CD1c-positive myeloid dendritic cell (primary cell): Measurements from ENCODE around the gene SPTAN1.
"Not testable (repeated sequence)": the region's sequence is repeated elsewhere in the genome, so short reads cannot be mapped to it uniquely, and the experiment has no call there.

Experiments used
- DNase-seq: peaks from one replicate; pipeline ENCODE4 v3.0.0-alpha.2; 2016; ENCODE audit errors: extremely low spot score

Gene SPTAN1

GRCh38 chr9:128552744-128553440, 505 bp downstream of the SPTAN1 start:
- DNase-seq, result peak; percentile 73

- no peak for DNase-seq
These were observed 1.3 kb downstream of the SPTAN1 start for GRCh38 chr9:128553728-128554127.

- DNase-seq, result peak; percentile 16
These were observed 1.9 kb downstream of the SPTAN1 start for GRCh38 chr9:128554155-128554862.

GRCh38 chr9:128555180-128555721, 2.9 kb downstream of the SPTAN1 start:
- DNase-seq, result no peak

GRCh38 chr9:128556276-128556675, 3.9 kb downstream of the SPTAN1 start:
- DNase-seq, result peak; percentile 18

- no peak for DNase-seq
These were observed 4.7 kb downstream of the SPTAN1 start for GRCh38 chr9:128556926-128557634.

GRCh38 chr9:128558431-128559310, 6.3 kb downstream of the SPTAN1 start:
- peak; percentile 52 for DNase-seq

- DNase-seq, result no peak
These were observed 13.2 kb downstream of the SPTAN1 start for GRCh38 chr9:128565578-128565977.

GRCh38 chr9:128568470-128569078, 16.2 kb downstream of the SPTAN1 start:
- no peak for DNase-seq

- DNase-seq, result no peak
These were observed 23.1 kb downstream of the SPTAN1 start for GRCh38 chr9:128575469-128575868.

- DNase-seq, result no peak
These were observed 23.5 kb downstream of the SPTAN1 start for GRCh38 chr9:128575916-128576315.

- DNase-seq, result no peak
These were observed 24.8 kb downstream of the SPTAN1 start for GRCh38 chr9:128577206-128577605.

- DNase-seq, result no peak
These were observed 26.8 kb downstream of the SPTAN1 start for GRCh38 chr9:128579194-128579593.

GRCh38 chr9:128580731-128581130, 28.3 kb downstream of the SPTAN1 start:
- DNase-seq, result no peak

- not testable (repeated sequence) for DNase-seq
These were observed 32.8 kb downstream of the SPTAN1 start for GRCh38 chr9:128585155-128585554.

- not testable (repeated sequence) for DNase-seq
These were observed 34.5 kb downstream of the SPTAN1 start for GRCh38 chr9:128586934-128587333.

- DNase-seq, result no peak
These were observed 35.1 kb downstream of the SPTAN1 start for GRCh38 chr9:128587453-128587852.

- no peak for DNase-seq
These were observed 36.3 kb downstream of the SPTAN1 start for GRCh38 chr9:128588581-128589233.

GRCh38 chr9:128593039-128593438, 40.7 kb downstream of the SPTAN1 start:
- no peak for DNase-seq

GRCh38 chr9:128593856-128594255, 41.5 kb downstream of the SPTAN1 start:
- DNase-seq, result no peak
